WTC11 (cell line): Measurements from ENCODE around the gene SH3BGRL. TPM values are rescaled to one million over a fixed set of nuclear protein-coding genes. Genes with fewer than 3 reads are reported as not detected.

Experiments used
- ATAC-seq: fragments of 200-7000 bp; cut with Tn5 transposase; 2 replicates; pipeline ENCODE4 v1.10.0; 2021; ENCODE audit warnings: mild to moderate bottlenecking, moderate library complexity
- CTCF ChIA-PET: fragments of 300-600 bp; sonication (Branson Sonifier 250); formaldehyde crosslinking; loops from one replicate; lab custom pipeline; 2021; ENCODE audit warnings: antibody characterized with exemption; lab: Charles Lee
- POLR2A ChIA-PET: fragments of 350-600 bp; sonication (Branson Sonifier 250); formaldehyde crosslinking; loops from one replicate; lab custom pipeline; 2021; ENCODE audit warnings: antibody characterized with exemption; lab: Charles Lee
- DNase-seq: peaks from one replicate; pipeline ENCODE4 v3.0.0; 2021; ENCODE audit warnings: low spot score
- H3K27ac Mint-ChIP-seq: 2 replicates; pipeline ENCODE4 v1.8.0; 2021; ENCODE audit warnings: mixed read lengths
- H3K27me3 Mint-ChIP-seq: 2 replicates; pipeline ENCODE4 v1.8.0; 2021; ENCODE audit warnings: low read depth, mild to moderate bottlenecking, moderate library complexity, mixed read lengths
- H3K36me3 Mint-ChIP-seq: 2 replicates; pipeline ENCODE4 v1.8.0; 2021; ENCODE audit warnings: mixed read lengths
- H3K4me1 Mint-ChIP-seq: 2 replicates; pipeline ENCODE4 v1.8.0; 2022; ENCODE audit warnings: mixed read lengths
- H3K4me3 Mint-ChIP-seq: 2 replicates; pipeline ENCODE4 v1.8.0; 2021; ENCODE audit warnings: mild to moderate bottlenecking, moderate library complexity, mixed read lengths
- H3K9me3 Mint-ChIP-seq: 2 replicates; pipeline ENCODE4 v1.8.0; 2021; ENCODE audit warnings: mixed read lengths
- AFF4 ChIP-seq: sonication (generic); formaldehyde crosslinking; IDR thresholded peaks from 2 replicates; pipeline ENCODE4 v1.8.1; 2023; ENCODE audit warnings: mild to moderate bottlenecking, missing genetic modification reagents, borderline replicate concordance
- ERG ChIP-seq: fragments of 250-450 bp; sonication (Bioruptor Pico); IDR thresholded peaks from 2 replicates; pipeline ENCODE4 v1.8.0; 2021; ENCODE audit warnings: mild to moderate bottlenecking
- FOXJ3 ChIP-seq: sonication (generic); formaldehyde crosslinking; IDR thresholded peaks from 2 replicates; pipeline ENCODE4 v1.9.0; 2021; ENCODE audit warnings: missing genetic modification reagents, mild to moderate bottlenecking, borderline replicate concordance
- HMGXB4 ChIP-seq: sonication (generic); formaldehyde crosslinking; IDR thresholded peaks from 2 replicates; pipeline ENCODE4 v1.8.1; 2023; ENCODE audit warnings: mild to moderate bottlenecking, moderate library complexity, missing genetic modification reagents
- NR3C1 ChIP-seq: sonication (generic); formaldehyde crosslinking; conservative IDR thresholded peaks from 2 replicates; pipeline ENCODE4 v1.8.1; 2023; ENCODE audit warnings: low read depth, mild to moderate bottlenecking, missing genetic modification reagents
- OVOL2 ChIP-seq: fragments of 250-450 bp; sonication (Bioruptor Pico); IDR thresholded peaks from 2 replicates; pipeline ENCODE4 v1.9.0; 2021; ENCODE audit warnings: mild to moderate bottlenecking, borderline replicate concordance
- PRRX2 ChIP-seq: fragments of 250-450 bp; sonication (Bioruptor Pico); IDR thresholded peaks from 2 replicates; pipeline ENCODE4 v1.8.0; 2021; ENCODE audit warnings: mild to moderate bottlenecking
- RORB ChIP-seq: fragments of 250-450 bp; sonication (Bioruptor Pico); IDR thresholded peaks from 2 replicates; pipeline ENCODE4 v1.9.0; 2021; ENCODE audit warnings: mild to moderate bottlenecking
- ZBTB21 ChIP-seq: sonication (generic); formaldehyde crosslinking; IDR thresholded peaks from 2 replicates; pipeline ENCODE4 v1.8.1; 2023; ENCODE audit warnings: mild to moderate bottlenecking, missing genetic modification reagents, borderline replicate concordance
- ZNF317 ChIP-seq: sonication (generic); formaldehyde crosslinking; IDR thresholded peaks from 2 replicates; pipeline ENCODE4 v1.8.1; 2023; ENCODE audit warnings: low read depth, mild to moderate bottlenecking, moderate library complexity, missing genetic modification reagents, borderline replicate concordance
- ZNF396 ChIP-seq: fragments of 250-450 bp; sonication (Bioruptor Pico); IDR thresholded peaks from 2 replicates; pipeline ENCODE4 v1.8.0; 2021; ENCODE audit warnings: mild to moderate bottlenecking, moderate library complexity, borderline replicate concordance
- ZNF425 ChIP-seq: fragments of 250-450 bp; sonication (Bioruptor Pico); conservative IDR thresholded peaks from 2 replicates; pipeline ENCODE4 v1.9.0; 2021; ENCODE audit warnings: mild to moderate bottlenecking
- ZNF512 ChIP-seq: sonication (generic); formaldehyde crosslinking; IDR thresholded peaks from 2 replicates; pipeline ENCODE4 v1.8.1; 2022; ENCODE audit warnings: missing genetic modification reagents, borderline replicate concordance
- ZNF532 ChIP-seq: fragments of 250-450 bp; sonication (Bioruptor Pico); IDR thresholded peaks from 2 replicates; pipeline ENCODE4 v1.9.0; 2021; ENCODE audit warnings: mild to moderate bottlenecking, borderline replicate concordance
- total RNA-seq: library from RNA; stranded (reverse); gene quantifications from 3 replicates; pipeline ENCODE4 v1.2.3, GENCODE V29; 2021

The SH3BGRL gene
- total RNA-seq, 1 experiment from 2014 or later = 37.3 TPM

- no peak for TF ChIP-seq ZNF532 (CRISPR knock-in tag)
- no peak for TF ChIP-seq ZBTB21 (CRISPR knock-in tag)
Observed at GRCh38 chrX:81294101-81294500, 92.2 kb downstream of the SH3BGRL start (continued).

- Mint-ChIP-seq H3K27me3 (no peaks in the 10 kb centered on the region), H3K36me3 (no peaks in the 10 kb centered on the region), H3K27ac (no peak overlapping the region), H3K4me3 (no peak overlapping the region), H3K4me1 (peaks cover 5% of the 10 kb centered on the region; the same call in 1 of the 2 replicates), H3K9me3 (no peaks in the 10 kb centered on the region)
- DNase-seq (no peak), ATAC-seq (no peak)
- POLR2A ChIA-PET = no interaction called here
- TF ChIP-seq PRRX2 (CRISPR knock-in tag) = no peak
- TF ChIP-seq ZNF512 (CRISPR knock-in tag) = no peak
- TF ChIP-seq AFF4 = no peak
- no peak for TF ChIP-seq NR3C1 (CRISPR knock-in tag)
- CTCF ChIA-PET = no interaction called here
Observed at GRCh38 chrX:81301877-81302276, 100.0 kb downstream of the SH3BGRL start.

GRCh38 chrX:81304563-81304962 lies 102.7 kb downstream of the SH3BGRL start:
- H3K27me3 Mint-ChIP-seq = no peaks in the 10 kb centered on the region
- no peak for ATAC-seq
- no peak overlapping the region for H3K4me3 Mint-ChIP-seq
- peaks cover 4% of the 10 kb centered on the region; the same call in 1 of the 2 replicates for H3K4me1 Mint-ChIP-seq
- no peaks in the 10 kb centered on the region for H3K36me3 Mint-ChIP-seq
- POLR2A ChIA-PET = no interaction called here
- TF ChIP-seq ERG (CRISPR knock-in tag) = no peak
- CTCF ChIA-PET = no interaction called here
- H3K9me3 Mint-ChIP-seq = no peaks in the 10 kb centered on the region
- no peak for DNase-seq
- no peak overlapping the region for H3K27ac Mint-ChIP-seq

- ChIA-PET CTCF (no interaction called here), POLR2A (no interaction called here)
- DNase-seq = no peak
- H3K4me3 Mint-ChIP-seq = no peak overlapping the region
- no peak for ATAC-seq
- H3K4me1 Mint-ChIP-seq = peaks cover 3% of the 10 kb centered on the region; the same call in 1 of the 2 replicates
- no peaks in the 10 kb centered on the region for H3K27me3 Mint-ChIP-seq
- H3K36me3 Mint-ChIP-seq = no peaks in the 10 kb centered on the region
- H3K9me3 Mint-ChIP-seq = no peaks in the 10 kb centered on the region
- no peak overlapping the region for H3K27ac Mint-ChIP-seq
- TF ChIP-seq ZNF396 (CRISPR knock-in tag) = no peak
- TF ChIP-seq ZNF425 (CRISPR knock-in tag) = no peak
- no peak for TF ChIP-seq ZNF317
- TF ChIP-seq PRRX2 (CRISPR knock-in tag) = no peak
- TF ChIP-seq OVOL2 = no peak
- TF ChIP-seq NR3C1 (CRISPR knock-in tag) = no peak
- no peak for TF ChIP-seq FOXJ3
- TF ChIP-seq RORB (CRISPR knock-in tag) = no peak
- no peak for TF ChIP-seq HMGXB4 (CRISPR knock-in tag)
Observed at GRCh38 chrX:81305240-81305639, 103.3 kb downstream of the SH3BGRL start.
